ENCODE data around the gene NDUFV1. TPM values are rescaled to one million over a fixed set of nuclear protein-coding genes. Genes with fewer than 3 reads are reported as not detected.

NDUFV1 gene
- total RNA-seq, 4 donors from 2014 or later: 75.6 to 207 (median 142) TPM

DNA sequence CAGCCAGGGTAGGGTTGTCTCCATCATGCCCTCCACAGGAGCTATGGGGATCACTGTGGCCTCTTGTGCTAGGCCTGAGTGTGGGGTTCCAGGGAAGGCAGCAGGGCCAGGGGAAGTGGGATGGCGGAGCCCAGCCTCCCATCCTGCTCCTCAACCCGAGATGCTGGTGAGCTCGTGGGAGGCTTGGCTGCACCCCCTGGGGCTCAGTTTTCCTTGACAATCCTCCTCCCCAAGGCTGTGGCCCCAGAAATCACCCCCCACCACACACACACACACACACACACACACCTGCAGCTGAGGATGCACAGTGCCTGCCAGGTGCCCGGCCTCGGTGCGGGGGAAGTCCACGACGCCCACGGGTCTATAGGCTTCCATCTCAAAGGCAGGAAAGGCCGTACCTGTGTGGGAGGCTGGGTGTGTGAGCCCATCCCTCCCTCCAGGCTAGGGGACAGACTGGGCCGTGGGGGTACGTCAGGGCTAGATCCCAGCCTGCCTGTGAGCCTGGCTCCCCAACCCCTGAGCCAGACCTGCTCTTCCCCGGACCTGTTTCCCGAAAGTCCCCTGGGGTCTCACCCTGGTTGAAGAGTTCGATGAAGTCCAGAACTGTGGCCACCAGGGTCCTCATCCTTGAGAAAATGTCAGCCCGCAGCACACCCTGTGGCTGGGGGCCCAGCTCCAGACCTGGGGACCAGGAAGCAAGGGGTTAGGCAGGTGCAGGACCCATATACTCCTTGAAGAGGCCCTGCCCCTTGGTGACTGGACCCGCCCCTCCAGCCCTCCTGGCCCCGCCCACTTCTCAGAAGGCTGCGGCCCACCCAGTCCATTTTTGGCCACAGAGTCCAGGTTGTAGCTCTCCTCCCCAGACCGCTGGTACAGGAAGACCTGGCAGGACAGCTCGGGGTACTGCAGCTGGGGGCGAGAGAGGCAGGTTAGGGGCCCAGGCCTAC lies 38.0 kb downstream of the NDUFV1 start:
- no peak for DNase-seq
- H3K36me3 ChIP-seq: no peaks in the 10 kb centered on the region
- H3K4me1 ChIP-seq: no peaks in the 10 kb centered on the region
- TF ChIP-seq POLR2A (IDR thresholded peaks at IDR 0.05): no peak
- TF ChIP-seq CTCF (IDR thresholded peaks at IDR 0.05): no peak
- no peak overlapping the region for H3K27ac ChIP-seq
- H3K27me3 ChIP-seq: peaks cover 0 to 3% of the 10 kb centered on the region in 2 donors
- no peaks in the 10 kb centered on the region for H3K9me3 ChIP-seq
- H3K4me3 ChIP-seq: no peak overlapping the region
- intact Hi-C loops (cut with DNase I; ENCODE audit: low total_unique reads): no loop called here

GRCh38 chr11:67645521-67646461 lies 39.1 kb downstream of the NDUFV1 start:
- no peak for TF ChIP-seq CTCF (IDR thresholded peaks at IDR 0.05)
- no peak for TF ChIP-seq POLR2A (IDR thresholded peaks at IDR 0.05)
- no peak for DNase-seq
- peaks cover 0 to 3% of the 10 kb centered on the region in 2 donors for H3K27me3 ChIP-seq

DNA sequence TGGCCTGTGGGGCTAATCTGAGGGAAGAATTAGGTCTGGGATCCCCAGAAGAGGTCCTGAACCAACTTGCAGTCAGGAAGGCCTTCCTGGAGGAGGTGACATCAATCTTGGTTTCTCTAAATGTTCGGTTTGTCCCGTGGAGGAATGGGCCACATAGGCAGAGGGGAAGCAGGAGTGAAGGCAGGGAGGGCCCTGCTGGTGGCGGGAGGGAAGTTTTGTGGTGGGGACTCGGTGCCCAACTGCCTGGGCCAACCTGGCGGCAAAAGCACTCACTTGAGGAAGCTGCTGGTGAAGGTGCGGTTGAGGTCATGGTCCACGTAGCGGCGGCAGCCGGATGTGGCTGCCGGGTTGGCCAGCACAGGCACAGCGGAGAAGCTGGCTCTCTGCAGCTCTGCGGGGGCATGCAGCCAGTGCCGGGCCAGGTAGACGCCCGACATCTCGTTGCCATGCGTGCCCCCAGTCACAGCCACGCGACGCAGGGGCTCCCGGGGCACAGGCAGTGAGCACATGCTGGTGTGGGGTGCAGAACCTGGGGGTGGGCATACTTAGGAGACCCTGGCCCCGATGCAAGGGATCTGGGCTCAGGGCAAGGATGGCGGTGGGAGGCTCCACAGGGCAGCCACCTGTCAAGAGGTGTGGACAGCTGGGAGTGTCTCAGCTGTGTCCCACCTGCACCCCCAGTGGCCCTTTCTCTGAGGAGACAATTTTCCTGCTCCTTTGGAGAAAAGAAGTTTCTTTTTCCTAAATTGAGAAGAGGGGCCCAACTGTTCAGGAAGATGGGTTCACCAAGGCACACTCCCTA lies 40.0 kb downstream of the NDUFV1 start:
- Histone ChIP-seq H3K4me3 (no peak overlapping the region), H3K36me3 (no peaks in the 10 kb centered on the region), H3K4me1 (no peaks in the 10 kb centered on the region), H3K27ac (no peak overlapping the region), H3K27me3 (peaks cover 0 to 3% of the 10 kb centered on the region in 2 donors), H3K9me3 (no peaks in the 10 kb centered on the region)
- DNase-seq: no peak
- TF ChIP-seq CTCF (IDR thresholded peaks at IDR 0.05) (no peak), POLR2A (IDR thresholded peaks at IDR 0.05) (no peak)
- intact Hi-C loops (cut with DNase I; ENCODE audit: low total_unique reads): no loop called here

More at GRCh38 chr11:67645521-67646461, 39.1 kb downstream of the NDUFV1 start:
- no peaks in the 10 kb centered on the region for H3K9me3 ChIP-seq
- no peak overlapping the region for H3K4me3 ChIP-seq
- no peak overlapping the region for H3K27ac ChIP-seq
- H3K36me3 ChIP-seq: no peaks in the 10 kb centered on the region
- intact Hi-C loops (cut with DNase I; ENCODE audit: low total_unique reads): no loop called here
- H3K4me1 ChIP-seq: no peaks in the 10 kb centered on the region

DNA sequence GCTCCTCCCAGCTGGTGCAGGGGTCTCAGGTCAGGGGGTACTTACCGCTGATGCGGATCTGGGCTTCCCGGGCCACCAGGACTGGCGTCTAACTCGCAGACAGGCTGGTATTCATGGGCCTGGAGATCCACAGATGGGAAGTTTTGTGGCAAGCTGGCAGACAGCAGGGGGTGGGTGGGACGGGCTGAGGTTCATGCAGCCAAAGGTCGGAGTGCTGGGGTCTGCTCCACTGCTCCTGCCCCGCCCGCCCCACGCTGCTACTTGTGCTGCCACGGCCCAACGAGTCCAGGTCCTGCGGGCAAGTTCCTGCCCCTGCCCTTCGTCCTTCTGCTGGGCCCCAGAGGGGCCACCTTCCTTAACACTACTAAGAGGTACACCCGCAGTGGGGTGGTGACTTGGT lies 40.7 kb downstream of the NDUFV1 start:
- no peak overlapping the region for H3K4me3 ChIP-seq
- intact Hi-C loops (cut with DNase I; ENCODE audit: low total_unique reads): no loop called here
- H3K27me3 ChIP-seq: peaks cover 0 to 3% of the 10 kb centered on the region in 2 donors
- no peaks in the 10 kb centered on the region for H3K4me1 ChIP-seq
- no peaks in the 10 kb centered on the region for H3K9me3 ChIP-seq
- DNase-seq: no peak
- no peak for TF ChIP-seq CTCF (IDR thresholded peaks at IDR 0.05)
- no peak for TF ChIP-seq POLR2A (IDR thresholded peaks at IDR 0.05)
- H3K36me3 ChIP-seq: no peaks in the 10 kb centered on the region
- no peak overlapping the region for H3K27ac ChIP-seq
